ENCODE results near the gene WRNIP1. TPM values are rescaled to one million over a fixed set of nuclear protein-coding genes. Genes with fewer than 3 reads are reported as not detected.

Gene WRNIP1
- total RNA-seq, 1 donor from 2014 or later = 31.5 TPM

DNA sequence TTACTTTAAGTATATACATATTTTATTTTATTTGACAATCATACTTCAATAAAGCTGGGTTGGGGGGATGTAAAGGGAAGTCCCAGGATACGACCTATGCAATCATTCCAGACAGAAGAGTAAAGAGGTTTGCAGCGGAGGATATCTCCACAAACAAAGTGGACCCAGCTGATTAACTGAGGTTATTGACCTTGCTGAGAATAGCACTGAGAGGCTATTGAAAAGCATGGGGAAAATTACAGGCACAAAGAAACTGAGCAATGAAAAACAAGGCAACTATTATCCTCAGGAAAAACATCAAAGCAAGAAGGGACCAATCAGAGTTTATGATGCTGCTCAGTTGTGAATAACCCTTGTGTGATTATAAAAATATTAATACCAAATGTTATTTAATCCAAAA lies 43.8 kb downstream of the WRNIP1 start:
- TF ChIP-seq EZH2 (IDR thresholded peaks at IDR 0.05; ENCODE audit: insufficient read depth, low read length) = no peak
- TF ChIP-seq CTCF (IDR thresholded peaks at IDR 0.05; ENCODE audit: insufficient read depth, low read depth, low read length) = no peak
- no peaks in the 10 kb centered on the region for H3K79me2 ChIP-seq (ENCODE audit: insufficient read depth, low read length)
- no peak for DNase-seq (ENCODE audit: low read depth)

GRCh38 chr6:2810092-2810671 lies 45.0 kb downstream of the WRNIP1 start:
- H3K36me3 ChIP-seq (ENCODE audit: insufficient read depth, low read length) = no peaks in the 10 kb centered on the region
- Mint-ChIP-seq H3K27me3 (ENCODE audit: low read depth, unreplicated experiment) (no peaks in the 10 kb centered on the region), H3K36me3 (ENCODE audit: low read depth, unreplicated experiment) (peaks cover 4% of the 10 kb centered on the region), H3K4me1 (ENCODE audit: low read depth, unreplicated experiment) (no peaks in the 10 kb centered on the region), H3K4me3 (ENCODE audit: unreplicated experiment) (peak overlapping the region; percentile 6), H3K9me3 (ENCODE audit: unreplicated experiment) (no peaks in the 10 kb centered on the region), H3K27ac (ENCODE audit: unreplicated experiment) (no peak overlapping the region)
- H3K27me3 ChIP-seq (ENCODE audit: insufficient read depth, low read length) = no peaks in the 10 kb centered on the region
- TF ChIP-seq EZH2 (IDR thresholded peaks at IDR 0.05; ENCODE audit: insufficient read depth, low read length) (no peak), CTCF (IDR thresholded peaks at IDR 0.05; ENCODE audit: insufficient read depth, low read depth, low read length) (no peak)
- no peaks in the 10 kb centered on the region for H3K9me3 ChIP-seq (ENCODE audit: insufficient read depth, low read depth, low read length)
- no peak for DNase-seq (ENCODE audit: low read depth)
- H3K4me2 ChIP-seq (ENCODE audit: low read length) = no peak overlapping the region
- no peaks in the 10 kb centered on the region for H3K4me1 ChIP-seq (ENCODE audit: insufficient read depth, low read length)
- no peak overlapping the region for H2AFZ ChIP-seq (ENCODE audit: low read depth, low read length)
- H3K79me2 ChIP-seq (ENCODE audit: insufficient read depth, low read length) = no peaks in the 10 kb centered on the region
- H4K20me1 ChIP-seq (ENCODE audit: insufficient read depth, low read length) = no peaks in the 10 kb centered on the region
- H3K9ac ChIP-seq (ENCODE audit: low read length) = no peak overlapping the region
- H3K27ac ChIP-seq (ENCODE audit: low read depth, low read length) = no peak overlapping the region
- FAIRE-seq = no peak
- H3K4me3 ChIP-seq (ENCODE audit: insufficient read depth, low read depth, low read length) = no peak overlapping the region

More for the DNA sequence above, 43.8 kb downstream of the WRNIP1 start:
- no peak overlapping the region for H3K4me2 ChIP-seq (ENCODE audit: low read length)
- Mint-ChIP-seq H3K4me1 (ENCODE audit: low read depth, unreplicated experiment) (no peaks in the 10 kb centered on the region), H3K36me3 (ENCODE audit: low read depth, unreplicated experiment) (peaks cover 5% of the 10 kb centered on the region), H3K9me3 (ENCODE audit: unreplicated experiment) (no peaks in the 10 kb centered on the region), H3K4me3 (ENCODE audit: unreplicated experiment) (no peak overlapping the region), H3K27ac (ENCODE audit: unreplicated experiment) (no peak overlapping the region), H3K27me3 (ENCODE audit: low read depth, unreplicated experiment) (no peaks in the 10 kb centered on the region)
- no peaks in the 10 kb centered on the region for H3K36me3 ChIP-seq (ENCODE audit: insufficient read depth, low read length)
- H3K9me3 ChIP-seq (ENCODE audit: insufficient read depth, low read depth, low read length) = no peaks in the 10 kb centered on the region
- no peak overlapping the region for H3K27ac ChIP-seq (ENCODE audit: low read depth, low read length)
- no peaks in the 10 kb centered on the region for H3K4me1 ChIP-seq (ENCODE audit: insufficient read depth, low read length)
- no peak overlapping the region for H3K9ac ChIP-seq (ENCODE audit: low read length)
- H3K4me3 ChIP-seq (ENCODE audit: insufficient read depth, low read depth, low read length) = no peak overlapping the region
- H3K27me3 ChIP-seq (ENCODE audit: insufficient read depth, low read length) = no peaks in the 10 kb centered on the region
- H4K20me1 ChIP-seq (ENCODE audit: insufficient read depth, low read length) = no peaks in the 10 kb centered on the region
- FAIRE-seq = no peak
- no peak overlapping the region for H2AFZ ChIP-seq (ENCODE audit: low read depth, low read length)

DNA sequence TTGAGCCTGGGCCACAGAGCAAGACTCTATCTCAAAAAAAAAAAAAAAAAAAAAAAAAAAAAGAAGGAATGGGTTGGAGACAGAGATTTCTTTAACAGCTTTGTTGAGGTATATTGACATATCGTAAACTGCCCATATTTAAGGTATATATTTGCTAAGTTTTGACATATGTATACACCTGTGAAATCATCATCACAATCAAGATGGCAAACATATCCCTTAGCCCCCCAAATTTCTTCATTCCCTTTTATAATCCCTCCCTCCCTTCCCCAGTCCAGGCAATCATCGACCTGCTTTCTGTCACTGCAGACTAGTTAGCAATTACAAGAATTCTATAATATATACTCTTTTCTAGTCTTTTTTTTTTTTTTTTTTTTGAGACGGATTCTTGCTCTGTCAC lies 47.5 kb downstream of the WRNIP1 start:
- H3K4me1 Mint-ChIP-seq (ENCODE audit: low read depth, unreplicated experiment) = peaks cover 4% of the 10 kb centered on the region
- FAIRE-seq = no peak
- no peaks in the 10 kb centered on the region for H4K20me1 ChIP-seq (ENCODE audit: insufficient read depth, low read length)

More for the DNA sequence above, 47.5 kb downstream of the WRNIP1 start:
- H3K27ac ChIP-seq (ENCODE audit: low read depth, low read length) = no peak overlapping the region
- no peak for TF ChIP-seq EZH2 (IDR thresholded peaks at IDR 0.05; ENCODE audit: insufficient read depth, low read length)
- no peak for TF ChIP-seq CTCF (IDR thresholded peaks at IDR 0.05; ENCODE audit: insufficient read depth, low read depth, low read length)
- no peaks in the 10 kb centered on the region for H3K9me3 ChIP-seq (ENCODE audit: insufficient read depth, low read depth, low read length)
- no peak overlapping the region for H3K9ac ChIP-seq (ENCODE audit: low read length)
- Mint-ChIP-seq H3K9me3 (ENCODE audit: unreplicated experiment) (peaks cover 2% of the 10 kb centered on the region), H3K36me3 (ENCODE audit: low read depth, unreplicated experiment) (peaks cover 2% of the 10 kb centered on the region), H3K27ac (ENCODE audit: unreplicated experiment) (no peak overlapping the region), H3K27me3 (ENCODE audit: low read depth, unreplicated experiment) (no peaks in the 10 kb centered on the region), H3K4me3 (ENCODE audit: unreplicated experiment) (no peak overlapping the region)
- no peaks in the 10 kb centered on the region for H3K36me3 ChIP-seq (ENCODE audit: insufficient read depth, low read length)
- H2AFZ ChIP-seq (ENCODE audit: low read depth, low read length) = no peak overlapping the region
- no peaks in the 10 kb centered on the region for H3K27me3 ChIP-seq (ENCODE audit: insufficient read depth, low read length)
- no peak overlapping the region for H3K4me2 ChIP-seq (ENCODE audit: low read length)
- DNase-seq (ENCODE audit: low read depth) = no peak
- H3K4me3 ChIP-seq (ENCODE audit: insufficient read depth, low read depth, low read length) = no peak overlapping the region
- no peaks in the 10 kb centered on the region for H3K79me2 ChIP-seq (ENCODE audit: insufficient read depth, low read length)
- no peaks in the 10 kb centered on the region for H3K4me1 ChIP-seq (ENCODE audit: insufficient read depth, low read length)

All from astrocyte (in vitro differentiated cells and primary cell).